ENCODE data around the gene PLSCR5.

DNA sequence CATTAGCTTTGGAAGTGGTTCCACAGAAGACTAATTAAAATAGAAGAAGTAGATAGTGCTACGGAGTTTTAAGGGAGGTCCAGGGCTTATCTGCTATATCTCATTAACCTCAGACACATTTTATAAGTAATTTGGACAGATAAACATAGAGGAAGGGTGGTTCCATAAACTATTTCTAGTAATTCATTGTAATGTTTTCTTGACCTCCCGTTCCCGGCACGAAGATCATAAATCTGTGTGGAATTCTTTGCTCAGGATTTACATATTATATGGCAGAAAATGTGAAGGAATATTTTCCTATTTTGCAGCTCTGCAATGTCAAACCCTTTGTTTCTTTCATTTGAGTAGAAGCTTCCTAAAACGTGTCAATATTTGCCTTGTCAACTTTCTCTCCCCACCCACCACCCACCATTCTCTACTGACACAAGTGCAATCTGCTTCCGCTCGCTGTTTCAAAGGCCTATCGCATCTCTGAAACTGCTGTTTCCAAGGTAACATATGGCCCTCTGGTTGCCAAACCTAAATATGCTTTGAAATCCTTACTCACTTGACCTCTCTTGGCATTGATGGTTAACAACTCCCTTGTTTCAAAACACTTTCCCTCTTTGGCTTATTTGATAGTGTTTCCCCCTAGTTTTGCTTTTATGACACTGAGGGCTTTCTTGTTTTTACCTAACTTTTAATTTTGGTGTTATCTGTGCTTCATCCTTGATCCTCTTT lies 21.4 kb upstream of the PLSCR5 start:
- no peak for TF ChIP-seq POLR2A (IDR thresholded peaks at IDR 0.05)
- TF ChIP-seq CTCF (IDR thresholded peaks at IDR 0.05), result no peak

Data from lower leg skin (tissue), 3 donors.